Superior temporal gyrus (tissue), 1 donor: ENCODE data around the gene TMC4.

Experiments
- DNase-seq: peaks from one replicate; pipeline ENCODE4 v3.0.0-alpha.2; 2016; ENCODE audit errors: extremely low spot score

TMC4 gene

DNA sequence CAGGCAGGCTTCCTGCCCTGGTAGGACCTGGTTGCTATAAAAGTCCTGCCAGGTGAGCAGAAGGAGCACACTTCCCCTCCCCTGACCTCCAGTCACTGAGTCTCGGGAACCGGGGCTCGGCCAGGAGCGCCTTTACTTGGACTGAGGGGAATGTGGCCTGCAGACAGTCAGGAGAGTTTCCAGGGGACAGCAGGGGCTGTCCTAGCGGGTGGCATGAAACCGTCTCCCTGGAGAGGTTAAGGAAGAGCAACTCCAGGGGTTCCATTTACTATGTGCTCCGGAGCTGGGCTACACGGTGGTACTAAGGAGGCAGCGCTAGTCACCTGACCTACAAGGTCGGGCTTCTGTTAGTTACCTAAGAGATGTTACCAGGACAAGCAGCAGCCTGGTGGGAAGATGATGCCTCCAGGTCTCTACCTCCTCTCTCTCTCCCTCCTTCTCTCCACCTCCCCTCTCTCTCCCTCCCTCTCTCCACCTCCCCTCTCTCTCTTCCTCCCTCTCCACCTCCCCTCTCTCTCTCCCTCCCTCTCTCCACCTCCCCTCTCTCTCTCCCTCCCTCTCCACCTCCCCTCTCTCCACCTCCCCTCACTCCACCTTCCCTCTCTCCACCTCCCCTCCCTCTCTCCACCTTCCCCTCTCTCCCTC lies 39.5 kb downstream of the TMC4 start:
- no peak for DNase-seq

DNA sequence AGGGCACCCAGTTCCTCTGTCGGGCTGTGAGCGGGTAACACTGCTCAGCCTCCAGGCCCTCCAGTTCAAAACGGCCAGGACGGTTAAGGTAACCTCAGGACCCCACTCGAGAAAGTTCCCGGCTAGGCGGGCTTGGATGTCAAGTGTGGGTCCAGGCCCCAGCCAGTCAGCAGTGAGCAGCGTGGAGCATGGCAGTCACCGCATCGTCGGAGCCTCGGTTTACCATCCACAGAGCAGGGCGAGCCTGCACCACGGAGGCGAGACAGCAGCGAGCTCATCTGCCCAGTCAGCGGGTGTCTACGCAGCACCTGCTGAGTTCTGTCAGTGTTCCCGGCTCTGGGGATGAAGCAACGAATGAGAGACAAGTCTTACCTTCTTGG lies 43.4 kb downstream of the TMC4 start:
- no peak for DNase-seq

DNA sequence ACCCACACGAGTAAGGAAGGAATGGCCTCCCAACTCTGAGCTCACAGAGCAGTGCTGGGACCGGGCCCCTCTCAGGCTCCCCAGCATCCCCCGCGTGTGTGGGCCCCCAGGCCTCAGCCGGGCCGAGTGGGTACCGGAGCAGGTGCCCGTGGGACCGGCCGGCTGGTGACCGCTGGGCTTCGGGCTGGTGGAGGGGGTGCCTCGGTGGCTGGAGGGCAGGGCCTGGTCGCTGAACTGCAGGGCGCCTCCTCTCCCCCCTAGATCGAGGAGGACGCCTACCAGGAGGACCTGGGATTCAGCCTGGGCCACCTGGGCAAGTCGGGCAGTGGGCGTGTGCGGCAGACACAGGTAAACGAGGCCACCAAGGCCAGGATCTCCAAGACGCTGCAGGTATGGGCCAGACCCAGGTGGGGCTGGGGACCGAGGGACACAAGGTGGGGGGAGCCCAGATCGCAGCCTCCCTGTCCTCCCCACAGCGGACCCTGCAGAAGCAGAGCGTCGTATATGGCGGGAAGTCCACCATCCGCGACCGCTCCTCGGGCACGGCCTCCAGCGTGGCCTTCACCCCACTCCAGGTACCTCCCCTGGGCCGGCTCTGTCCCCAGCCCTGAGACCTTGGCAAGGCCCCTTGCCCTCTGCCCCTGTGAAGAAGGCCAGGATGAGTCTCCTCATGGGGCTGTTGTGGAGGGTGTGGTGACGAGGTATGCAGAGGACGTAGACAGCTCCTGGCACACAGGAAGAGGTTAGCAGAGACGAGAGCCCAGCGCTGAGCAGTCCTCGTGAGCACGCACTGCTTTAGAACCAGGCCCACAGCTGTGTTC lies 44.0 kb downstream of the TMC4 start:
- no peak for DNase-seq

DNA sequence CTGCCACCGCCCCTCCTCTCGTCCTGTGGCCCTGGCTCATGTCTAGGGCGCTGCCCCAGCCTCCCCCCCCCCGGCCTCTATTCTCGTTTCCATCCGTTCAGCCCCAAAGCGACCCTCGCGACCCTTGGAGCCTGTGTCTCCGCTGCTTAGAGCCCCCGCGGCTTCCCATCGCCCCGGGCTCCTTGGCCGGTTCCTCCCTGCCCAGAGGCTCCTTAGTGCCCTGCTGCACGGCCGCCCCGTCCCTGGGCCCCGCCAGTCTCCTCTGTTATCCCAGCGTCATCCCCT lies 44.6 kb downstream of the TMC4 start:
- no peak for DNase-seq

DNA sequence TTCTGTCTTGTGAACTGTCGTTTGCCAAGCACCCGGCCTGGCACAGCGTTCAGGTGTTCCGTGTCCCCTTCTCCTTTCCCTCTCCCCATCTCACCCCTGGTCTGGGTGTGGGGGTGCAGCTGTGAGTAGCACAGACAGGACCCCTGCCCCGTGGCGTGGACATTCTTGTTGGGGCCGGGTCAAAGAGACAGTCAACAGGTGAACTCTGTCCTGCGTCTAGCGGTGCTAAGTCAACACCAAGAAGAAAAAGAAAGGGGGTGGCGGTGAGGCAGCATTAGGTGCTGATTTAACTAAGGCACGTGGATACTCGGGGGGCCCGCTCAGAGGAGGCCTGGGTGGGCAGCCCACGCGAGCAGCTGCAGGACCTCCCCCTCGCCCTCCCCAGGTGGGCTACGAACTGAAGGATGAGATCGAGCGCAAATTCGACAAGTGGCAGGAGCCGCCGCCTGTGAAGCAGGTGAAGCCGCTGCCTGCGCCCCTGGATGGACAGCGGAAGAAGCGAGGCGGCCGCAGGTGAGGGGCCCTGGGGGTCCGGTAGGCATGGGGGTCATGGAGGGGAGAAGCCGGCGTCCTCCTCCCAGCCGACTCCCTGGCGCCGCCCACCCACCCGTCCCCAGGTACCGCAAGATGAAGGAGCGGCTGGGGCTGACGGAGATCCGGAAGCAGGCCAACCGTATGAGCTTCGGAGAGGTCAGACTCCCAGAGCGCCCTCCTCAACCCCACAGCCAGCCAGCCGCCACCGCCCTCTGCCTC lies 45.1 kb downstream of the TMC4 start:
- DNase-seq, result no peak

DNA sequence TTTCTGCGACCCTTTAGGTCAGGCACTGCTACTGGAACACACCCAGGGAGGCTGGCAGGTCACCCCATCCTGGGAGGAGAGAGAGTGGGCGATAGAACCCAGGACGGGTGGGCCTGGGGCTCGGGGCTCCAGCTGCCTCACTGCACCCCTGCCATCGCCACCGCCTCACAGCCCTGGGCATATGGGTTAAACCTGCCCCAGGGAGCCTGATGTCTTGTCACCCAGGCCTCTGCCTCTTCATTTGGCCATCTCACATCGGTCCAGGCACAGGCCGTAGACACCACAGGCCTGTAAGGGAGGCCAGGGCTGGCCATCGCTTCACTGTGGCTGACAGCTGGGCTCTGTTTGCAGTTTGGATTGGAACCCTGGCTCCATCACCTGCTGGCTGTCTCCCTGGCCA lies 47.2 kb downstream of the TMC4 start:
- no peak for DNase-seq

DNA sequence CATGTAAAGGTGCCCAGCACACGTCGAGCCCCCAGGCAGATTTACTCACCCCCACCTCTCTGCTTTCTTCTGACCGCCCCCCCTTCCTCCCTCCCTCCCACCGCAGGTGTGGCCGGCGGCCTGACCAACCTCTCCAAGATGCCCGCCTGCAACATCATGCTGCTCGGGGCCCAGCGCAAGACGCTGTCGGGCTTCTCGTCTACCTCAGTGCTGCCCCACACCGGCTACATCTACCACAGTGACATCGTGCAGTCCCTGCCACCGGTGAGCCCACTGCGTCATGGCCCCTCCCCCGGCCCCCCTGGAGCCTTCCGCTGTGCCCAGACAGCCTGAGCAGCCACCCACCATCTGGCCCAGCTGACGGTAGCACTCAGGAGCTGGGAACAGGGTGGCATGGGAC lies 48.6 kb downstream of the TMC4 start:
- no peak for DNase-seq

DNA sequence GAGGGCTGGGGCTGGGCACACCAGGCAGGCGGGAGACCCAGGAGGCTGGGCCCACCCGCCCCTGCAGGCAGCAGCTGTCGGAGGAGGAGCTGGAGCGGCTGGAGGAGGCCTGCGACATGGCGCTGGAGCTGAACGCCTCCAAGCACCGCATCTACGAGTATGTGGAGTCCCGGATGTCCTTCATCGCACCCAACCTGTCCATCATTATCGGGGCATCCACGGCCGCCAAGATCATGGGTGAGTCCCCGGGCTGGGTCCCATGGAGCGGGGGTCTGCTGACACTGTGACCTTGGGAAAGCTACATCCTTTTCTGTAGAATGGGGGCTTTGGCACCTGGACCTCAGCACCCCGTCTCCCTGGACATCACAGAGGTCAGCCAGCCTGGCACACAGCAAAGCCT lies 49.3 kb downstream of the TMC4 start:
- DNase-seq, result no peak

DNA sequence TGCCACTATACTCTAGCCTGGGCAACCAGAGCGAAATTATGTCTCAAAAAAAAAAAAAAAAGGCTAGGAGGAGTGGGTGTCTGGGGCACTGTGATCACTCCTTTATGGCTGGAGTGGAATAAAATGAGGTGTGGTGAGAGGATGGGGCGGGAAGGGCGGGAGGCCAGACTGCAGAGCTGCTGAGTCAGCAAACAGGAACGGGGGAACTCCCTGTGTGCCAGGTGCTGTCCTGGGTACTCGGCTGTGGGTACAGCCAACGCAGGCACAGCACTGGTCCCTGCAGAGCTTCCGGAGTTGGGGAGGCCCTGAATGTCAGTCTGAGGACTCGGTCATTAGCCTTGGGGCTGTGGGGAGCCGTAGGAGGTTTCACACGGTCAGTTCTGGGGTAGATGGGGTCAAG lies 51.7 kb downstream of the TMC4 start:
- DNase-seq, result no peak

DNA sequence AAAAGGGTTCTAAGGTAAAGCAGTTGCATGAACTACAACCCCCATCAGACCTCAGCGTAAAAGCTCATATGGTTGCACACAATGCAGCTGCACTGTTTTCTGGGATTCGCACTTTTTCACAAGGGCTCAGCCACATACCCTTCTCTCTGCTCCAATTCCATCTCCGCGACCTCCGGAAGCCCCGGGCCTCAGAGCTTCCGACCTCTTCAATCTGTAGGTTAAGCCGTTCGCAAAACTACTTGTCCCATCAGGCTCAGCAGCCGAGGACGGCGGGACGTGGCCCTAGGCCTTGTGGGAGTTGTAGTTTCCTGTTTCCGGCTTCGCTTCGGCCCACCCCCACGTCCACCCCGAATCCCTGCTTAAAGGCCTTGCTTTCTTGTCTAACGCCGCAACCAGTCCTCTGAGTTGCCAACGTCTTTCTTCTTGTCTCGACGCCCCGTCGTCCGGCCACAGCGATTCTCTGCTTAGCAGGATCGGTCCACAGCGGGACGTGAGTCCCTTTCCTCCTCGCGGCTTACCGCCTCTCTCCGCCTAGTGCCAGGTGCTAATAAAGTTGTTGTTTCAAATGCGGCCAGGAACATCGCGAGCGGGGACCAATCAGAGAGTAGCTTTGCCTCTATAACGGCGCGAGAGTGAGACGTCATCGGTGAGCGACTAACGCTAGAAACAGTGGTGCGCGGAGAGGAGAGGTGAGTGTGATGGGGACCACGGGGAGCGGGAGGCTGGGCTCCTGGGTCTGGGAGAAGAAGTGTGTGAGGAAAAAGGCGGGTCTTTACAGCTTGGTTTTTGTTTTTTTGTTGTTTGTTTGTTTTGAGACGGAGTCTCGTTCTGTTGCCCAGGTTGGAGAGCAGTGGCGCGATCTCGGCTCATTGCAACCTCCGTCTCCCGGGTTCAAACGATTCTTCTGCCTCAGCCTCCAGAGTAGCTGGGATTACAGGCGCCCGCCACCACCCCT lies 57.6 kb downstream of the TMC4 start, which contains the start of the genes PRPF31 and TFPT:
Gene PRPF31 (plus strand): TSS at position 646 of the 955 bp plus-strand sequence. CDS start 2,525 bp downstream, outside the sequence.
Gene TFPT (minus strand): TSS at position 549 of the 955 bp plus-strand sequence. CDS start 388 bp downstream, at position 161.
- peak; percentile 100 for DNase-seq

DNA sequence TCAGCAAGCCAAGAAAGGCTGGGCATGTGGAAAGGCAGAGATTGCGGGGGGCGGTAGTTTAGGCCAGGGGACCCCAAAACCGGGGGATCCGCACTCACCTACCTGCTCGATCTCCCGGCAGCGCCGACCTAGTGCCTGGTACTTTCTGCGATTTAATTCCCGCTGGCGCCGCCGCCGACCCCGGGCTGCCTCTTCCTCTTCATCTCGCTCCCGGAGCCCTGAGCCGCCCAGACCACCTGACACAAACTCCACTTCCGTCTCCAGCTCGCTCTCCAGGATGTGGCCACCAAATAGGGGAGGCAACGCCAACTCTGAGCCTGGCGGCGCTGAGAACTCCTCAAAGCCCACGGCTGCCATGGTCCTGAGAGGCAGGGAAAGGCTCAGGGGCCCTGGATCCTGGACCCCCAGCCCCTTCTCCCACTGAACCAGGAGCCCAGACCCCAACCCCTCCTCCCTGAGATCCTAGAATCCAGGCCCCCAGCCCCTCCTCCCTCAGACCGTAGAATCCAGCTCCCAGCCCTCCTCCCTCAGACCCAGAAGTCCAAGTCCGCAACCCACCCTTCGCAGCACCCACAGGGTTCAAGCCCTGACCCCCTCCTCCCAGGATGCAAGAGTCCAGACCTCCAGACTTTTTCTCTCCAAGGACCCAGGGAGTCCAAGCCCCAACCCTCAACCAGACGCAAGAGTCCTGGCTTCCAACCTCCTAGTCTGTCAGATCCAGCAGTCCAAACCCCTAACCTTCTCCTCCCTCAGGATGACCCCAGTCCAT lies 58.4 kb downstream of the TMC4 start:
- DNase-seq, result no peak
